GM12801 (cell line): Measurements from ENCODE around the gene SLC25A21.

Source experiments
- CTCF ChIP-seq: IDR thresholded peaks from one replicate; pipeline ENCODE4 v1.5.1; 2011; ENCODE audit warnings: control low read depth; ENCODE audit not compliant: insufficient read length; ENCODE audit errors: extremely low read depth

The SLC25A21 gene

GRCh38 chr14:37114002-37114401 lies 58.4 kb downstream of the SLC25A21 start:
- TF ChIP-seq CTCF: no peak

- TF ChIP-seq CTCF: no peak
Measured at GRCh38 chr14:37098132-37098531, 74.3 kb downstream of the SLC25A21 start.

GRCh38 chr14:37094502-37094901 lies 77.9 kb downstream of the SLC25A21 start:
- TF ChIP-seq CTCF: no peak

- no peak for TF ChIP-seq CTCF
Measured at GRCh38 chr14:37093364-37093763, 79.0 kb downstream of the SLC25A21 start.

- no peak for TF ChIP-seq CTCF
Measured at GRCh38 chr14:37091651-37092050, 80.8 kb downstream of the SLC25A21 start.

- TF ChIP-seq CTCF: no peak
Measured at GRCh38 chr14:37090026-37090425, 82.4 kb downstream of the SLC25A21 start.

GRCh38 chr14:37089410-37089809 lies 83.0 kb downstream of the SLC25A21 start:
- TF ChIP-seq CTCF: no peak

- TF ChIP-seq CTCF: no peak
Measured at GRCh38 chr14:37088356-37089215, 83.8 kb downstream of the SLC25A21 start.
